Esophagus muscularis mucosa (tissue), 4 donors: ENCODE data around the gene RXFP3. TPM values are rescaled to one million over a fixed set of nuclear protein-coding genes. Genes with fewer than 3 reads are reported as not detected.

ENCODE experiments used
- DNase-seq: peaks from one replicate; pipeline ENCODE4 v3.0.0-alpha.2; 2017; ENCODE audit errors: extremely low spot score
- H3K27ac ChIP-seq, 4 donors: fragments of 200-600 bp; sonication (generic); replicated peaks in 1 of 4; 1 replicate in 3 of 4; 2 replicates in 1 of 4; pipeline ENCODE4 v1.5.1; 2016 to 2019; ENCODE audit warnings: mild to moderate bottlenecking in 1 of 4
- H3K27me3 ChIP-seq, 4 donors: fragments of 200-600 bp; sonication (generic); one replicate each; pipeline versions ENCODE4 v1.5.1 to v1.6.0; 2016 to 2019
- H3K36me3 ChIP-seq, 4 donors: fragments of 200-600 bp; sonication (generic); one replicate each; pipeline ENCODE4 v1.5.1; 2016 to 2019
- H3K4me1 ChIP-seq, 4 donors: fragments of 200-600 bp; sonication (generic); one replicate each; pipeline ENCODE4 v1.5.1; 2016 to 2019
- H3K4me3 ChIP-seq, 4 donors: fragments of 200-600 bp; sonication (generic); 1 replicate in 2 of 4; 2 replicates in 2 of 4; pipeline ENCODE4 v1.5.1; 2016 to 2019; ENCODE audit warnings: mild to moderate bottlenecking in 4 of 4, moderate library complexity in 1 of 4
- H3K9me3 ChIP-seq, 4 donors: fragments of 200-600 bp; sonication (generic); 1 replicate in 3 of 4; 2 replicates in 1 of 4; pipeline ENCODE4 v1.5.1; 2016 to 2019
- EP300 ChIP-seq: sonication (generic); formaldehyde crosslinking; IDR thresholded peaks from one replicate; pipeline ENCODE4 v1.6.1; 2017; ENCODE audit warnings: antibody characterized with exemption
- POLR2A ChIP-seq: fragments of 450-650 bp; IDR thresholded peaks from one replicate; pipeline ENCODE4 v1.6.1; 2017; ENCODE audit warnings: antibody characterized with exemption, moderate library complexity, mild to moderate bottlenecking, low read depth
- POLR2AphosphoS5 ChIP-seq, 2 donors: sonication (generic); formaldehyde crosslinking; IDR thresholded peaks; one replicate each; pipeline ENCODE4 v1.6.1; 2017; ENCODE audit warnings: antibody characterized with exemption in 2 of 2
- WGBS: methylation state at CpG from one replicate; pipeline ENCODE4 v1.1.5; 2018; 5-methylcytosine and 5-hydroxymethylcytosine counted together
- intact Hi-C: fragments of 100-400 bp; cut with DNase I; formaldehyde crosslinking; loops from one replicate; pipeline ENCODE4 v1.15.1; 2023
- small RNA-seq, 3 donors: library from RNA; depleted of rRNA; stranded (forward); fragments of <200 nt; gene quantifications; one replicate each; pipeline ENCODE3, GENCODE V24; 2016
- total RNA-seq, 4 donors: library from RNA; depleted of rRNA; stranded (reverse); fragments of >200 nt; gene quantifications; one replicate each; pipeline versions ENCODE4 v1.1.0 to v1.2.1, GENCODE V29; 2016
- TF ChIP-seq, protein P1 (sequence below), 3 experiments: fragments of 200-600 bp in 2 of 3; fragments of 450-650 bp in 1 of 3; sonication (generic) in 2 of 3; IDR thresholded peaks; one replicate each; pipeline ENCODE4 v1.5.1; 2017 to 2019; ENCODE audit warnings: antibody characterized with exemption in 3 of 3, mild to moderate bottlenecking in 2 of 3, moderate library complexity in 1 of 3

The RXFP3 gene
- total RNA-seq, 4 donors from 2014 or later, result not detected

GRCh38 chr5:33981408-33982162 lies 45.4 kb downstream of the RXFP3 start:
- no peaks in the 10 kb centered on the region for H3K9me3 ChIP-seq
- 64% methylated on average over 8 of the region's 8 CpGs for WGBS
- intact Hi-C loops, result no loop called here

DNA sequence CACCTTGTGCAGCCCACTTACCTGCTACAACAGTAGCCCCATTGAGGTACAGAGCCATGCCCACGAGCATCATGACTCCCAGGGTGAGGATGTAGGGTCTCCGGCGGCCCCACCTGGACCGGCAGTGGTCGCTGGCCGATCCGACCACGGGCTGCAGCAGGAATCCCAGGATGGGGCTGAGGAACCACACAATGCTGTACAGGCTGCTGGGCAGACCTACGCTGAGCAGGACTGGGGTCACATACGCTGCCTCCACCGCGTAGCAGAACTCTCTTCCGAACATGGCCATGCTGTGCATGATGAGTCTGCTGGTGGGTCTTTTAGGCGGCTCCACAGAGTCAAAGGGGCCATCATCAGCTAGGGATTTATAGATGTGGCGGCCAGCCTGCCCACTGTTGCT lies 48.0 kb downstream of the RXFP3 start:
- no peak for DNase-seq
- no peaks in the 10 kb centered on the region for H3K27me3 ChIP-seq
- TF ChIP-seq EP300 (no peak), POLR2AphosphoS5 (IDR thresholded peaks at IDR 0.05) (no peak), POLR2A (no peak)
- TF ChIP-seq, protein P1, sequence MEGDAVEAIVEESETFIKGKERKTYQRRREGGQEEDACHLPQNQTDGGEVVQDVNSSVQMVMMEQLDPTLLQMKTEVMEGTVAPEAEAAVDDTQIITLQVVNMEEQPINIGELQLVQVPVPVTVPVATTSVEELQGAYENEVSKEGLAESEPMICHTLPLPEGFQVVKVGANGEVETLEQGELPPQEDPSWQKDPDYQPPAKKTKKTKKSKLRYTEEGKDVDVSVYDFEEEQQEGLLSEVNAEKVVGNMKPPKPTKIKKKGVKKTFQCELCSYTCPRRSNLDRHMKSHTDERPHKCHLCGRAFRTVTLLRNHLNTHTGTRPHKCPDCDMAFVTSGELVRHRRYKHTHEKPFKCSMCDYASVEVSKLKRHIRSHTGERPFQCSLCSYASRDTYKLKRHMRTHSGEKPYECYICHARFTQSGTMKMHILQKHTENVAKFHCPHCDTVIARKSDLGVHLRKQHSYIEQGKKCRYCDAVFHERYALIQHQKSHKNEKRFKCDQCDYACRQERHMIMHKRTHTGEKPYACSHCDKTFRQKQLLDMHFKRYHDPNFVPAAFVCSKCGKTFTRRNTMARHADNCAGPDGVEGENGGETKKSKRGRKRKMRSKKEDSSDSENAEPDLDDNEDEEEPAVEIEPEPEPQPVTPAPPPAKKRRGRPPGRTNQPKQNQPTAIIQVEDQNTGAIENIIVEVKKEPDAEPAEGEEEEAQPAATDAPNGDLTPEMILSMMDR (IDR thresholded peaks at IDR 0.05), result no peak
- H3K36me3 ChIP-seq, result peaks cover 14 to 32% (median 24%) of the 10 kb centered on the region in 4 donors
- 97% methylated on average over 13 of the region's 15 CpGs for WGBS
- intact Hi-C loops, result no loop called here
- H3K9me3 ChIP-seq, result no peaks in the 10 kb centered on the region
- H3K27ac ChIP-seq, result no peak overlapping the region
- no peak overlapping the region for H3K4me3 ChIP-seq
- no peaks in the 10 kb centered on the region for H3K4me1 ChIP-seq

More at GRCh38 chr5:33981408-33982162, 45.4 kb downstream of the RXFP3 start:
- Histone ChIP-seq H3K27ac (no peak overlapping the region), H3K4me3 (no peak overlapping the region), H3K27me3 (no peaks in the 10 kb centered on the region), H3K4me1 (no peaks in the 10 kb centered on the region), H3K36me3 (peaks cover 0 to 6% (median under 1%) of the 10 kb centered on the region in 4 donors)
- no peak for DNase-seq
- TF ChIP-seq, protein P1 (IDR thresholded peaks at IDR 0.05), result no peak
- TF ChIP-seq POLR2AphosphoS5 (IDR thresholded peaks at IDR 0.05) (no peak), POLR2A (no peak), EP300 (no peak)

- Histone ChIP-seq H3K4me1 (no peaks in the 10 kb centered on the region), H3K27me3 (no peaks in the 10 kb centered on the region), H3K27ac (no peak within 1 kb of the TSS), H3K4me3 (no peak within 1 kb of the TSS), H3K36me3 (peaks cover 15 to 34% (median 27%) of the 10 kb centered on the region in 4 donors), H3K9me3 (no peaks in the 10 kb centered on the region)
- WGBS, result 75% methylated on average over 7 of the region's 7 CpGs
- TF ChIP-seq POLR2AphosphoS5 (IDR thresholded peaks at IDR 0.05) (no peak), EP300 (no peak), POLR2A (no peak)
- TF ChIP-seq, protein P1 (IDR thresholded peaks at IDR 0.05), result no peak
- intact Hi-C loops, result no loop called here
- DNase-seq, result no peak
Observed at GRCh38 chr5:33984671-33985124, 48.5 kb downstream of the RXFP3 start, which contains the start of gene SLC45A2. Gene SLC45A2, minus strand, starts transcription at chr5:33984693. Its CDS starts 110 bp downstream, at chr5:33984583.

DNA sequence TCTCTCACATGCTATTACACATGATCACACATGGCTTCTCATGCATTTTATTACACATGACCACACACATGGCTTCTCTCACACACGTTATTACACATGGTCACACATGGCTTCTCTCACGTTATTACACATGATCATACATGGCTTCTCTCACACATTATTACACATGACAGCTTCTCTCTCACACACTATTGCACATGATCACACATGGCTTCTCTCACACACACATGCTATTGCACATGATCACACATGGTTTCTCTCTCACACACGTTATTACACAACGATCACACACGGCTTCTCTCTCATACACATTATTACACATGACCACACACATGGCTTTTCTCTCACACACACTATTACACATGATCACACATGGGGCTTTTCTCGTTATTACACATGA lies 49.3 kb downstream of the RXFP3 start:
- Histone ChIP-seq H3K9me3 (no peaks in the 10 kb centered on the region), H3K27ac (no peak overlapping the region), H3K4me1 (no peaks in the 10 kb centered on the region), H3K36me3 (peaks cover 15 to 34% (median 27%) of the 10 kb centered on the region in 4 donors), H3K27me3 (no peaks in the 10 kb centered on the region), H3K4me3 (no peak overlapping the region)
- intact Hi-C loops, result no loop called here
- WGBS, result 97% methylated on average over 6 of the region's 6 CpGs
- DNase-seq, result no peak
- no peak for TF ChIP-seq POLR2AphosphoS5 (IDR thresholded peaks at IDR 0.05)
- TF ChIP-seq, protein P1 (IDR thresholded peaks at IDR 0.05), result no peak
- no peak for TF ChIP-seq EP300
- TF ChIP-seq POLR2A, result no peak

Small RNA genes within 50 kb of the gene (small RNA-seq; reads per million reads assigned to genes)
- gene RNU6-923P, result 0 reads per million in 3 donors

Other genes starting within 250 kb of the RXFP3 start
- 1 to 10 TPM; 2.3 to 6.0 (median 4.2) TPM for gene ADAMTS12, start 44.4 kb upstream of the RXFP3 start, total RNA-seq
- under 1 TPM in 1 of 4 donors, not detected in 3; 0.26 TPM for gene SLC45A2, start 48.3 kb downstream of the RXFP3 start, total RNA-seq
- 10 to 100 TPM in 2 of 4 donors, 1 to 10 TPM in 2; 6.1 to 12.7 (median 9.5) TPM for gene AMACR, start 71.7 kb downstream of the RXFP3 start, total RNA-seq
- gene C1QTNF3, start 106.8 kb downstream of the RXFP3 start, total RNA-seq, result 10 to 100 TPM in 3 of 4 donors, 1 to 10 TPM in 1; 4.8 to 32.8 (median 18.1) TPM